ENCODE results near the gene ANKAR.
"Not testable (repeated sequence)": the region's sequence is repeated elsewhere in the genome, so short reads cannot be mapped to it uniquely, and the experiment has no call there.

Gene ANKAR

DNA sequence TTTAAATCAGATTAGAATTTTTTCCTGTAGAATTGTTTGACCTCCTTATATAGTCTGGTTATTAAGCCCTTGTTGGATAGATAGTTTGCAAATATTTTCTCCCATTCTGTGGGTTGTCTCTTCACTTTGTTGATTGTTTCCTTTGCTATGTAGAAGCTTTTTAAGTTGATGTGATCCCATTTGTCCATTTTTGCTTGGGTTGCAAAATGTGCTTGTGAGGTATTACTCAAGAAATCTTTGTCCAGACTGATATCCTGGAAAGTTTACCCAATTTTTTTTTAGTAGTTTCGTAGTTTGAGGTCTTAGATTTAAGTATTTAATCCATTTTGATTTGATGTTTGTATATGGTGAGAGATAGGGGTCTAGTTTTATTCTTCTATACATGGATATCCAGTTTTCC, 13.3 kb downstream of the ANKAR start:
- H3K27me3 ChIP-seq (ENCODE audit: control insufficient read depth, insufficient read depth, low read length); H3K4me1 ChIP-seq (ENCODE audit: control insufficient read depth, insufficient read depth, low read length); H3K4me3 ChIP-seq (ENCODE audit: low read depth, low read length); H3K9me3 ChIP-seq (ENCODE audit: control insufficient read depth, insufficient read depth, low read length); H3K9ac ChIP-seq (ENCODE audit: low read depth, low read length); H3K36me3 ChIP-seq (ENCODE audit: control insufficient read depth, insufficient read depth, low read length): not testable (repeated sequence)

DNA sequence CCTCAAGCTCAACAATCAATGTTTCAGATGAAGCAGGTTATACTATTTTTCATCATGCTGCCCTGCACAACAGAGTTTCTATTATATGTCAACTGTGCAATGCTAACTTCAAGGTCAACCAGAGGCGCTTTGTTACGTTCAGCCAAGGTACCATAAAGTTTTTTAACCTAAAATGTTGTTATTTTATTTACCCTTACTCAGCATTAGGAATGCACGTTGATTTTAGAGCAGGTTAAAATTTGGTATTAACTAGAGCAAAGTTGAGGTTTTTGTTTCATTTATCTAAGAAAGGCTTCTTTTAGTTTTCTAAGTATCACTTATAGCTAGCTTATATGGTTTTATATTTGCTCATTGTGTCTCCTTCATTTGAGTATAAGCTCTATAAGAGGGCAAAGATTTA, 21.8 kb downstream of the ANKAR start:
- Histone ChIP-seq H3K4me1 (ENCODE audit: control insufficient read depth, insufficient read depth, low read length) (no peaks in the 10 kb centered on the region), H3K36me3 (ENCODE audit: control insufficient read depth, insufficient read depth, low read length) (no peaks in the 10 kb centered on the region), H3K9ac (ENCODE audit: low read depth, low read length) (no peak overlapping the region), H3K4me3 (ENCODE audit: low read depth, low read length) (no peak overlapping the region), H3K27me3 (ENCODE audit: control insufficient read depth, insufficient read depth, low read length) (no peaks in the 10 kb centered on the region), H3K9me3 (ENCODE audit: control insufficient read depth, insufficient read depth, low read length) (no peaks in the 10 kb centered on the region)

DNA sequence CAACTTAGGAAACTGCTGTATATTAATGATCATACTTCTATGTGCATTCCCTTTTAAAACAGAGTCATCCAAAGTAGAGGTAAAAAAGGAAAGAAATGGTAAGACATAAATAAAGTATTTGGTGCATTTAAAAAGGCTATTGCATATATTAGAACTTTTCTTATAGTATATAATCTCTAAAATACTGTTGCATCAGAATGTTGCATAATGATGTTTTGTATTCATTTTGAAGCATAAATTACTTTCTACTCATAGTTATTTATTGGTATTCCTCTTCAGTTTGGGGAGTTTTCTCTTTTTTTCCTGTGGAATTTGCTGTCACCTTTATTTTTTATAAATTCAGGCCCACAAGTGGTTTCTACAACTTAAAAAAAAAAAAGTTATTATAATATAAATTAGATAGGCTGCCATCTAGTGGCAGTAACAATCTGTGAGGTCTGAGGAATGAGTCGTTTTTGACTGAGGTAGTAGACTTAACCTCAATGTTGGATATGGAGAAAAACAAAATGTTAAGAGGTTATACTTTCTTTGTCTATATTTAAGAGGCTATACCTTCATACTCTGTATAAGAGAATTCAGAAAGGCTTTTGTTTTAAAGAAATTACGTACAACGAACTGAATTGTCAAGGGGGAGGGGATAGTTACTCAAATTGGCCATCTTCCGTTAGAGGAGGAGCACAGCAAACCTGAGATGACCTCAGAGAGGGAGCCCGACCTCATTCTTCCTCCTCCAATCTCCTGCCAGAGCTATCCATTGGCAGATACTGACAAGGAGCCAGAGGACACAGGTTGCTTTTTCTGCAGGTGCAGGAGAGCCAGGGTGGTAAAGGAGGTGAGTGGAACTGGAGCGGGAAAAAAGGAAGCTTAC, 23.8 kb downstream of the ANKAR start:
- Histone ChIP-seq H3K27me3 (ENCODE audit: control insufficient read depth, insufficient read depth, low read length) (no peaks in the 10 kb centered on the region), H3K9me3 (ENCODE audit: control insufficient read depth, insufficient read depth, low read length) (no peaks in the 10 kb centered on the region), H3K4me3 (ENCODE audit: low read depth, low read length) (peak overlapping the region; percentile 31), H3K4me1 (ENCODE audit: control insufficient read depth, insufficient read depth, low read length) (no peaks in the 10 kb centered on the region), H3K36me3 (ENCODE audit: control insufficient read depth, insufficient read depth, low read length) (no peaks in the 10 kb centered on the region), H3K9ac (ENCODE audit: low read depth, low read length) (no peak overlapping the region)

DNA sequence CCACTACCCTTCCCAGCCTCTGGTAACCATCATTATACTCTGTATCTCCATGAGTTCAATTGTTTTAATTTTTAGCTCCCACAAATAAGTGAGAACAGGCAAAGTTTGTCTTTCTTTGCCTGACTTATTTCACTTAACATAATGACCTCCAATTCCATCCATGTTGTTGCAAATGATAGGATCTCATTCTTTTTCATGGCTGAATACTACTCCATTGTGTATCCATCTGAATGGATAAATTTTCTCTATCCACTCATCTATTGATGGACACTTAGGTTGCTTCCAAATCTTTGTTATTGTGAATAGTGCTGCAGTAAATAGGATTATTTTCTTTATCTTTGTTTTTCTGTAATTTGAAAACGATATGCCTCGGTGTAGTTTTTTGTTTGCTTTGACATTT, 26.2 kb downstream of the ANKAR start:
- Histone ChIP-seq H3K4me1 (ENCODE audit: control insufficient read depth, insufficient read depth, low read length) (no peaks in the 10 kb centered on the region), H3K27me3 (ENCODE audit: control insufficient read depth, insufficient read depth, low read length) (no peaks in the 10 kb centered on the region), H3K4me3 (ENCODE audit: low read depth, low read length) (no peak overlapping the region), H3K36me3 (ENCODE audit: control insufficient read depth, insufficient read depth, low read length) (no peaks in the 10 kb centered on the region), H3K9me3 (ENCODE audit: control insufficient read depth, insufficient read depth, low read length) (no peaks in the 10 kb centered on the region), H3K9ac (ENCODE audit: low read depth, low read length) (no peak overlapping the region)

DNA sequence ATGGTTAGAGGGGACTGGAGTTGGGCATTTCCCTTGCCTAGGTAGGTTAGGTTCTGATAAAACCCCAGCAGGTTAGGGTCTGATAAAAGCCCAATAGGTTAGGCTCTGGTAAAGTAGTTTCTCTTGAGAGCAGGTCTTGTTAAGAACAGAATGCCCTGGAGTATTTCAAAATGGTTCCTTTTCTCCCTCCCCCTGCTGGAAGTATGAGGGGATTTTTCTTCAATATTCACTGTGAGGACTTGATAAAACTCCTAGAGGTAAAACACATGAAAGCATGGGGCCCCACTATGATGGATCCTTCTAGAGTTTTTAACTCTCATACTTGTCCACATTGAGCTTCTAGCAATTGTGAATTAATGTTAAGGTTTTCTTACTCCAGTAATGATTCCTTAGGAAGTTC, 27.6 kb downstream of the ANKAR start:
- no peak overlapping the region for H3K4me3 ChIP-seq (ENCODE audit: low read depth, low read length)
- no peak overlapping the region for H3K9ac ChIP-seq (ENCODE audit: low read depth, low read length)
- H3K36me3 ChIP-seq (ENCODE audit: control insufficient read depth, insufficient read depth, low read length): no peaks in the 10 kb centered on the region
- H3K27me3 ChIP-seq (ENCODE audit: control insufficient read depth, insufficient read depth, low read length): no peaks in the 10 kb centered on the region
- no peaks in the 10 kb centered on the region for H3K9me3 ChIP-seq (ENCODE audit: control insufficient read depth, insufficient read depth, low read length)
- H3K4me1 ChIP-seq (ENCODE audit: control insufficient read depth, insufficient read depth, low read length): no peaks in the 10 kb centered on the region

DNA sequence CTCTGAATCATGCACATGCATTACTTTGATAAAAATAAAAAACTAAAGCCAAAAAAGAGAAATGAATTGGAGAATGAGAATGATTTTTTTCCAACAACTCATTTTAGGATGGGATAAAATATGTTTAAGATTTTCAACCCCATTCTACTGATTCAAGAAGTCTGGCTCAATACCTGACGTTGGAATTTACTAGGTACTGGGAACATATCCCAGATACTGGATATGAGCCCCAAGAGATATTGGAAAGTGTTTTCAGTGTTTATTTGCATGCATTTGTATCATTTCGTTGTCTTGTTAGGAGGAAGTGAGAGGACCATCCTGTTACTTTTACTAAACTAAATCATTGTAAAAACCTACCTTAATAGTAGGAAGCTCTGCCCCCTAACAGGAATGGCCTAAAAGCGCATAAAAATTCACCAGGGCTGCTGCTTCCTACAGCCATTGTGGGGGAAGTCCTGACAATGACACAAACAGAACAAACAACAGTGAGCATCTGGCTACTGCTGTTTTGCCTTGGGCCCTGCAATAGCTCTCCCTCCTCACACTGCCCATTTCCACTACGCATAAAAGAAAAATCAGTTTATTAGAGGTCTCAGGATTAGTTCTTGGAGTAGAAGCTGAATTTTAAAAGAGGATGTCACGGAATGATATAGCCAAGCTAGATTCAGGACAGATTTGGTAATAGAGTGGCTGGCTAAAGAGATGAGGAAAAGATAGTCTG, 35.2 kb downstream of the ANKAR start:
- Histone ChIP-seq H3K4me3 (ENCODE audit: low read depth, low read length) (no peak overlapping the region), H3K4me1 (ENCODE audit: control insufficient read depth, insufficient read depth, low read length) (no peaks in the 10 kb centered on the region), H3K9me3 (ENCODE audit: control insufficient read depth, insufficient read depth, low read length) (no peaks in the 10 kb centered on the region), H3K27me3 (ENCODE audit: control insufficient read depth, insufficient read depth, low read length) (no peaks in the 10 kb centered on the region), H3K36me3 (ENCODE audit: control insufficient read depth, insufficient read depth, low read length) (no peaks in the 10 kb centered on the region), H3K9ac (ENCODE audit: low read depth, low read length) (no peak overlapping the region)

DNA sequence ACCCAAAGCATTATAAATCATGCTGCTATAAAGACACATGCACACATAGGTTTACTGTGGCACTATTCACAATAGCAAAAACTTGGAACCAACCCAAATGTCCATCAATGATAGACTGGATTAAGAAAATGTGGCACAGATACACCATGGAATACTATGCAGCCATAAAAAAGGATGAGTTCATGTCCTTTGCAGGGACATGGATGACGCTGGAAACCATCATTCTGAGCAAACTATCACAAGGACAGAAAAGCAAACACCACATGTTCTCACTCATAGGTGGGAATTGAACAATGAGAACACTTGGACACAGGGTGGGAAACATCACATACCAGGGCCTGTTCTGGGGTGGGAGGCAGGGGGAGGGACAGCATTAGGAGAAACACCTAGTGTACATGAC, 43.1 kb downstream of the ANKAR start:
- H3K9me3 ChIP-seq (ENCODE audit: control insufficient read depth, insufficient read depth, low read length); H3K36me3 ChIP-seq (ENCODE audit: control insufficient read depth, insufficient read depth, low read length); H3K27me3 ChIP-seq (ENCODE audit: control insufficient read depth, insufficient read depth, low read length); H3K9ac ChIP-seq (ENCODE audit: low read depth, low read length); H3K4me3 ChIP-seq (ENCODE audit: low read depth, low read length); H3K4me1 ChIP-seq (ENCODE audit: control insufficient read depth, insufficient read depth, low read length): not testable (repeated sequence)

DNA sequence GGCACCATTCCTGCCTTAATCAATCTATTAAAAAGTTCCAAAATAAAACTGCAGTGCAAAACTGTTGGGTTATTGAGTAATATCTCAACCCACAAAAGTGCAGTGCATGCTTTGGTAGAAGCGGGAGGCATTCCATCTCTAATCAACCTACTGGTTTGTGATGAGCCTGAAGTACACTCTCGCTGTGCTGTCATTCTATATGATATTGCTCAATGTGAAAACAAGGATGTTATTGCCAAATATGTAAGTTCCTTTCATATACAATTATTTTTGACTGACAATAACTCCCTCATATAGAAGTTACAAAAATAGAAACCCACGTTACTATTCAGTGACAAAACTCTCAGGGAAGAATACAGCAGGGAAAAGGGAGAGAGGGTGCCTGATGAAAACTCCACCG, 45.1 kb downstream of the ANKAR start:
- H3K9me3 ChIP-seq (ENCODE audit: control insufficient read depth, insufficient read depth, low read length): no peaks in the 10 kb centered on the region
- no peaks in the 10 kb centered on the region for H3K27me3 ChIP-seq (ENCODE audit: control insufficient read depth, insufficient read depth, low read length)
- H3K4me3 ChIP-seq (ENCODE audit: low read depth, low read length): no peak overlapping the region
- no peaks in the 10 kb centered on the region for H3K4me1 ChIP-seq (ENCODE audit: control insufficient read depth, insufficient read depth, low read length)
- no peaks in the 10 kb centered on the region for H3K36me3 ChIP-seq (ENCODE audit: control insufficient read depth, insufficient read depth, low read length)
- no peak overlapping the region for H3K9ac ChIP-seq (ENCODE audit: low read depth, low read length)

DNA sequence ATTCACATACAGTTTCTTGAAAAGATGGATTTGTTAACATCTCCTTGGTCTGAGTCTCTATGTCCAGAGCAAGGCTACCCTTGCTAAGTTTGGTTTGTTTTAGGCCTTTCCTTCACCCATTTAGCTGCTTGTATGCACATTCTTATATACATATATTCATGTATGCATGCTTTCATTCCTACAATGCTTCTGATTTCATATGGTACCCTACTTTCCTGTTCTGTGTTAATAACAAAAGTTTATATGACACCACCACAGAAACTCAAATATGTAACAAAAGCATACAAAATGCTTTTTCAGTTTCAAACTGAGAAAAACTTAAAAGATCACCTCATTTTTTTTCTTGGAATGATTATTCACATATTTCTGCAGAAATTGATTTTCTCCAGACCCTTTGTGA, 48.7 kb downstream of the ANKAR start:
- H3K27me3 ChIP-seq (ENCODE audit: control insufficient read depth, insufficient read depth, low read length): no peaks in the 10 kb centered on the region
- H3K4me1 ChIP-seq (ENCODE audit: control insufficient read depth, insufficient read depth, low read length): no peaks in the 10 kb centered on the region
- H3K4me3 ChIP-seq (ENCODE audit: low read depth, low read length): no peak overlapping the region
- H3K9ac ChIP-seq (ENCODE audit: low read depth, low read length): no peak overlapping the region
- no peaks in the 10 kb centered on the region for H3K36me3 ChIP-seq (ENCODE audit: control insufficient read depth, insufficient read depth, low read length)
- no peaks in the 10 kb centered on the region for H3K9me3 ChIP-seq (ENCODE audit: control insufficient read depth, insufficient read depth, low read length)

All from iPS-15b (cell line).